ENCODE results near the gene FBRSL1. TPM values are rescaled to one million over a fixed set of nuclear protein-coding genes. Genes with fewer than 3 reads are reported as not detected.

The FBRSL1 gene
- total RNA-seq, 1 experiment from 2014 or later, result 124 TPM

DNA sequence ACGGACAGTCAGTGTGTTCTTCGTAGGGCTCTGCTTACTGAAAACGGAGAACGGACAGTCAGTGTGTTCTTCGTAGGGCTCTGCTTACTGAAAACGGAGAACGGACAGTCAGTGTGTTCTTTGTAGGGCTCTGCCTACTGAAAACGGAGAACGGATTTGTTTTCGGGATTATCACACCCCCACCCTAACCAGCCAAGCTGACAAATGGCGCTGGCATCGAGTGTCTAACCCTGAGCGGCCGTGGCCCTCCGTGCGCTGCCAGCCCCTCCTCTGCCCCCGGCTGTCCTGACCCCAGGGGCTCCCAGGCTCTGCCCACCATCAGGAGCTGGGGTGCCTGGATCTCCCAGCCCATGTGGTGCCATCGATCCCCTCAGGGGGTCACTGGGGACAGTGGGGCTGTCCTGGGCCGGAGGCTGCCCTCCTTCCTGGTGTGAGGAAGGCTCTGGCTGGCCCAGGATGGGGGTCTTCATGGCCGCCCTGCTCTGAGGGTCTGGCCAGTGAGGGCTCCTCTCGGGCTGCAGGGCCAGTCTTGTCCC is 57.3 kb downstream of the FBRSL1 start:
- intact Hi-C loops (cut with micrococcal nuclease), result no loop called here
- ChIA-PET POLR2A (no interaction called here), CTCF (no interaction called here), RAD21 (ENCODE audit: low non-redundant PET in 1 of 2, low total read pairs in 2 of 2, uncharacterized antibody in 2 of 2, unreplicated experiment in 2 of 2) (no interaction called here)
- Histone ChIP-seq H4K20me1 (ENCODE audit: insufficient read depth) (no peaks in the 10 kb centered on the region), H3K27ac (ENCODE audit: low read depth, low read length) (no peak overlapping the region), H3K9me3 (ENCODE audit: control insufficient read depth in 1 of 2, insufficient read depth in 1 of 2, low read depth in 1 of 2, low read length in 2 of 2) (no peaks in the 10 kb centered on the region), H3K4me1 (ENCODE audit: control insufficient read depth in 1 of 2, insufficient read depth in 2 of 2, low read length in 2 of 2) (no peaks in the 10 kb centered on the region), H3K4me2 (ENCODE audit: low read length) (no peak overlapping the region), H3K36me3 (ENCODE audit: control insufficient read depth in 1 of 2, insufficient read depth in 2 of 2, low read length in 2 of 2) (no peaks in the 10 kb centered on the region), H3K79me2 (ENCODE audit: insufficient read depth, low read length) (no peaks in the 10 kb centered on the region), H3K9me2 (ENCODE audit: insufficient read depth) (no peaks in the 10 kb centered on the region), H3K9ac (ENCODE audit: low read length) (no peak overlapping the region), H2AFZ (ENCODE audit: low read depth, low read length, poor library complexity, severe bottlenecking) (no peak overlapping the region), H3K27me3 (ENCODE audit: insufficient read depth, low read length) (no peaks in the 10 kb centered on the region), H3K4me3 (replicated peaks in 1 of 2; ENCODE audit: low read depth in 1 of 2, low read length in 2 of 2) (no peak overlapping the region)
- BruUV-seq (replicated peaks), result no TSS peak
- TF ChIP-seq SRF (IDR thresholded peaks at IDR 0.05; ENCODE audit: low read depth), result no peak
- no peak for ATAC-seq
- DNase-seq (ENCODE audit: low read depth, low spot score), result no peak

DNA sequence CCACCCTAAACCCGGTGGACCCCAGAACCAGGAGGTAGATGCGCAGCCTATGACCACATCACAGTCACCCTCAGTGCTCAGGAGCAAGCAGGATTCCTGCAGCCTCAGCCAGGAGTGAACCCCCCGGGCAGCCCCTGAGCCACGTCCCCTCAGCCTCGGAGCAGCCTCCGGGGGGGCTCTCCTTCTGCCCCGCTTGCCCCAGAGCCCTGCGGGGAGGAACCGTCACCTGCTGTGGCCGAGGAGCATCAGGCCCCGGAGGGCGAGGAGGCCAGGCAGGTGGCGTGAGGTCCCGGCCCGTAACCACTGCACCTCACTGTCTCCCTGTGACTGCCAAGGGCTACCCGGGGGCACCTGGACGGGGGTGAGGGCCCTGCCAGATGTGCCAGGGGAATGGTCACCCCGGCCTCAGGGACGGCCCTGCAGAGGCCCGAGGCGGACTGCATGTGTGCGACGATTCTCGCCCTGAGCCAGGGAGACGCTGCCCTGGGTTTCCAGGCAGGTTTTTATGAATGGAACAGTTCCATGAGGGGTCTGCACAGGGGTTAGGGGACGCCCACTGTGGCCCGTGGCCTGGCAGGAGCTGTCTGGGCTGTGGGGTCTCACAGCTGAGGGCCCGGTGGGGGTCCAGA is 58.6 kb downstream of the FBRSL1 start:
- H3K9ac ChIP-seq (ENCODE audit: low read length), result no peak overlapping the region
- no peaks in the 10 kb centered on the region for H3K27me3 ChIP-seq (ENCODE audit: insufficient read depth, low read length)
- intact Hi-C loops (cut with micrococcal nuclease), result no loop called here
- no peaks in the 10 kb centered on the region for H4K20me1 ChIP-seq (ENCODE audit: insufficient read depth)
- ATAC-seq, result no peak
- no peak overlapping the region for H3K4me3 ChIP-seq (replicated peaks in 1 of 2; ENCODE audit: low read depth in 1 of 2, low read length in 2 of 2)
- H3K9me2 ChIP-seq (ENCODE audit: insufficient read depth), result no peaks in the 10 kb centered on the region
- no TSS peak for BruUV-seq (replicated peaks)
- no peaks in the 10 kb centered on the region for H3K36me3 ChIP-seq (ENCODE audit: control insufficient read depth in 1 of 2, insufficient read depth in 2 of 2, low read length in 2 of 2)
- no peaks in the 10 kb centered on the region for H3K79me2 ChIP-seq (ENCODE audit: insufficient read depth, low read length)
- H3K27ac ChIP-seq (ENCODE audit: low read depth, low read length), result no peak overlapping the region
- H3K9me3 ChIP-seq (ENCODE audit: control insufficient read depth in 1 of 2, insufficient read depth in 1 of 2, low read depth in 1 of 2, low read length in 2 of 2), result no peaks in the 10 kb centered on the region
- ChIA-PET CTCF (no interaction called here), POLR2A (no interaction called here), RAD21 (ENCODE audit: low non-redundant PET in 1 of 2, low total read pairs in 2 of 2, uncharacterized antibody in 2 of 2, unreplicated experiment in 2 of 2) (no interaction called here)
- H2AFZ ChIP-seq (ENCODE audit: low read depth, low read length, poor library complexity, severe bottlenecking), result no peak overlapping the region
- H3K4me2 ChIP-seq (ENCODE audit: low read length), result no peak overlapping the region
- no peak for DNase-seq (ENCODE audit: low read depth, low spot score)
- TF ChIP-seq ZFX (IDR thresholded peaks at IDR 0.05), result no peak
- no peak for TF ChIP-seq EGR1 (IDR thresholded peaks at IDR 0.05; ENCODE audit: low read depth)
- no peak for TF ChIP-seq FOSL1 (IDR thresholded peaks at IDR 0.05; ENCODE audit: low read depth)
- TF ChIP-seq ZNF274 (IDR thresholded peaks at IDR 0.05; ENCODE audit: low read depth, low read length), result no peak
- TF ChIP-seq POLR2A (IDR thresholded peaks at IDR 0.05; ENCODE audit: borderline replicate concordance, extremely low read depth, insufficient read depth, insufficient read length), result no peak
- TF ChIP-seq JUND (IDR thresholded peaks at IDR 0.05), result no peak
- TF ChIP-seq TCF7L2 (IDR thresholded peaks at IDR 0.05; ENCODE audit: borderline replicate concordance, extremely low read depth, insufficient read depth, insufficient read length), result no peak
- TF ChIP-seq, protein P1, sequence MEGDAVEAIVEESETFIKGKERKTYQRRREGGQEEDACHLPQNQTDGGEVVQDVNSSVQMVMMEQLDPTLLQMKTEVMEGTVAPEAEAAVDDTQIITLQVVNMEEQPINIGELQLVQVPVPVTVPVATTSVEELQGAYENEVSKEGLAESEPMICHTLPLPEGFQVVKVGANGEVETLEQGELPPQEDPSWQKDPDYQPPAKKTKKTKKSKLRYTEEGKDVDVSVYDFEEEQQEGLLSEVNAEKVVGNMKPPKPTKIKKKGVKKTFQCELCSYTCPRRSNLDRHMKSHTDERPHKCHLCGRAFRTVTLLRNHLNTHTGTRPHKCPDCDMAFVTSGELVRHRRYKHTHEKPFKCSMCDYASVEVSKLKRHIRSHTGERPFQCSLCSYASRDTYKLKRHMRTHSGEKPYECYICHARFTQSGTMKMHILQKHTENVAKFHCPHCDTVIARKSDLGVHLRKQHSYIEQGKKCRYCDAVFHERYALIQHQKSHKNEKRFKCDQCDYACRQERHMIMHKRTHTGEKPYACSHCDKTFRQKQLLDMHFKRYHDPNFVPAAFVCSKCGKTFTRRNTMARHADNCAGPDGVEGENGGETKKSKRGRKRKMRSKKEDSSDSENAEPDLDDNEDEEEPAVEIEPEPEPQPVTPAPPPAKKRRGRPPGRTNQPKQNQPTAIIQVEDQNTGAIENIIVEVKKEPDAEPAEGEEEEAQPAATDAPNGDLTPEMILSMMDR (IDR thresholded peaks at IDR 0.05 in 2 of 3, conservative IDR thresholded peaks at IDR 0.05 in 1 of 3; ENCODE audit: borderline replicate concordance in 1 of 3, insufficient read depth in 1 of 3, low read depth in 2 of 3, low read length in 2 of 3), result no peak
- TF ChIP-seq ELF1 (IDR thresholded peaks at IDR 0.05; ENCODE audit: borderline replicate concordance, low read depth), result no peak
- TF ChIP-seq, protein P2, sequence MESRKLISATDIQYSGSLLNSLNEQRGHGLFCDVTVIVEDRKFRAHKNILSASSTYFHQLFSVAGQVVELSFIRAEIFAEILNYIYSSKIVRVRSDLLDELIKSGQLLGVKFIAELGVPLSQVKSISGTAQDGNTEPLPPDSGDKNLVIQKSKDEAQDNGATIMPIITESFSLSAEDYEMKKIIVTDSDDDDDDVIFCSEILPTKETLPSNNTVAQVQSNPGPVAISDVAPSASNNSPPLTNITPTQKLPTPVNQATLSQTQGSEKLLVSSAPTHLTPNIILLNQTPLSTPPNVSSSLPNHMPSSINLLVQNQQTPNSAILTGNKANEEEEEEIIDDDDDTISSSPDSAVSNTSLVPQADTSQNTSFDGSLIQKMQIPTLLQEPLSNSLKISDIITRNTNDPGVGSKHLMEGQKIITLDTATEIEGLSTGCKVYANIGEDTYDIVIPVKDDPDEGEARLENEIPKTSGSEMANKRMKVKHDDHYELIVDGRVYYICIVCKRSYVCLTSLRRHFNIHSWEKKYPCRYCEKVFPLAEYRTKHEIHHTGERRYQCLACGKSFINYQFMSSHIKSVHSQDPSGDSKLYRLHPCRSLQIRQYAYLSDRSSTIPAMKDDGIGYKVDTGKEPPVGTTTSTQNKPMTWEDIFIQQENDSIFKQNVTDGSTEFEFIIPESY (IDR thresholded peaks at IDR 0.05; ENCODE audit: extremely low read depth, insufficient replicate concordance, low read length), result no peak
- no peak for TF ChIP-seq SP1 (IDR thresholded peaks at IDR 0.05; ENCODE audit: low read depth)
- TF ChIP-seq EZH2 (IDR thresholded peaks at IDR 0.05), result no peak
- H3K4me1 ChIP-seq (ENCODE audit: control insufficient read depth in 1 of 2, insufficient read depth in 2 of 2, low read length in 2 of 2), result no peaks in the 10 kb centered on the region
